A673 (cell line): ENCODE measurements around the gene DAPK2.

Experiments
- CTCF ChIP-seq: fragments of 300-800, 200-600 bp; sonication (generic); conservative IDR thresholded peaks from 2 replicates; pipeline ENCODE4 v1.5.1; 2017; ENCODE audit warnings: low read depth, mild to moderate bottlenecking, antibody characterized with exemption, low read length, moderate library complexity, mixed read lengths
- EZH2 ChIP-seq: fragments of 200-600 bp; sonication (generic); IDR thresholded peaks from 2 replicates; pipeline ENCODE4 v1.6.1; 2017; ENCODE audit warnings: borderline replicate concordance, low read depth, mild to moderate bottlenecking, mixed read lengths, antibody characterized with exemption, low read length; ENCODE audit not compliant: poor library complexity, severe bottlenecking

- TF ChIP-seq CTCF (no peak), EZH2 (no peak)
Measured at GRCh38 chr15:63857461-63857856, 188.8 kb downstream of the DAPK2 start.
